ENCODE results near the gene CNBP.
"Not testable (repeated sequence)": the region's sequence is repeated elsewhere in the genome, so short reads cannot be mapped to it uniquely, and the experiment has no call there.

The CNBP gene

DNA sequence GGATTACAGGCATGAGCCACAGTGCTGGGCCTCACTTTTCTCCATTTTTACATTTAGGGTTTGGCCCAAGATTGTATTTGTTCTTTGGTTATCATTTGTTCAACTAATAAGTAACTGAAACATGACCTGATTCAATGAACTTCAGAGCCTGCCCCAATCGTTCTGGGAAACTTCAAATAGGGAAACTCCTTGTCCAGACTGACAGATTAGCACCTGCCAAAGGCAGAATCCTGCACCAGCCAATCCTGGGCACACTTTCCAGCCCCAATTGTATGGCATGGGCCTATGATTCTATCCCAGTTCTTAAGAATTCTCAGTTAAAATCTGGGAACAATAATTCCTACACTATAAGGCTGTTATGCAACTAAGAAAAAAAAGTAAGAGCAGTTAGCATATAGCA, 43.8 kb downstream of the CNBP start:
- H3K4me3 ChIP-seq (ENCODE audit: low read depth, low read length), result no peak overlapping the region
- TF ChIP-seq, protein P1, sequence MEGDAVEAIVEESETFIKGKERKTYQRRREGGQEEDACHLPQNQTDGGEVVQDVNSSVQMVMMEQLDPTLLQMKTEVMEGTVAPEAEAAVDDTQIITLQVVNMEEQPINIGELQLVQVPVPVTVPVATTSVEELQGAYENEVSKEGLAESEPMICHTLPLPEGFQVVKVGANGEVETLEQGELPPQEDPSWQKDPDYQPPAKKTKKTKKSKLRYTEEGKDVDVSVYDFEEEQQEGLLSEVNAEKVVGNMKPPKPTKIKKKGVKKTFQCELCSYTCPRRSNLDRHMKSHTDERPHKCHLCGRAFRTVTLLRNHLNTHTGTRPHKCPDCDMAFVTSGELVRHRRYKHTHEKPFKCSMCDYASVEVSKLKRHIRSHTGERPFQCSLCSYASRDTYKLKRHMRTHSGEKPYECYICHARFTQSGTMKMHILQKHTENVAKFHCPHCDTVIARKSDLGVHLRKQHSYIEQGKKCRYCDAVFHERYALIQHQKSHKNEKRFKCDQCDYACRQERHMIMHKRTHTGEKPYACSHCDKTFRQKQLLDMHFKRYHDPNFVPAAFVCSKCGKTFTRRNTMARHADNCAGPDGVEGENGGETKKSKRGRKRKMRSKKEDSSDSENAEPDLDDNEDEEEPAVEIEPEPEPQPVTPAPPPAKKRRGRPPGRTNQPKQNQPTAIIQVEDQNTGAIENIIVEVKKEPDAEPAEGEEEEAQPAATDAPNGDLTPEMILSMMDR (IDR thresholded peaks at IDR 0.05; ENCODE audit: low read depth, low read length), result no peak

GRCh38 chr3:129136275-129136674, 47.4 kb downstream of the CNBP start:
- not testable (repeated sequence) for H3K4me3 ChIP-seq (ENCODE audit: low read depth, low read length)

GRCh38 chr3:129132097-129132866, 51.4 kb downstream of the CNBP start:
- H3K4me3 ChIP-seq (ENCODE audit: low read depth, low read length), result no peak overlapping the region
- TF ChIP-seq, protein P1 (IDR thresholded peaks at IDR 0.05; ENCODE audit: low read depth, low read length), result no peak

DNA sequence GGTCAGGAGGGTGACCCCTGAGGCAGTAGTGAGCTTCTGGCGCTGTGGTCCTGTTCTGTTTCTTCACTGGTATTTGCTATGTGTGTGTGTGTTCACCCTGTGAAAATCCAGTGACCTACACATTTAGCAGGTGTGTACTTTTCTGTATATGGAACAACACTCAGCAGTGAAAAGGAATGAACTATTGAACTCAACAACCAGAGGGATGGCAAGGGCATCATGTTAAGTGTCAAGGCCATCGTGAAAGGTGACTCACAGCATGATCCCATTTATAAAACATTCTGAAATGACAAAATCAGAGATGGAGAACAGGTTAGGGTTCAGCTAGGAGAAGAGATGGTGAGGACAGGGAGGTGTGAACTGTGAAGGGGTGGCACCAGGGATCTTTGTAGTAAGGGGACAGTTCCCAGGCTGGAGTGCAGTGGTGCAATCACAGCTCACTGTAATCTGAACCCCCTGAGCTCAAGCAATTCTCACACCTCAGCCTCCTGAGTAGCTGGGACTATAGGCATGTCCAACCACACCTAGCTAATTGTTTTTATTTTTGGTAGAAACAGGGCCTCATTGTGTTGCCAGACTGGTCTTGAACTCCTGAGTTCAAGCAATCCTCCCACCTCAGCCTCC, 52.1 kb downstream of the CNBP start:
- TF ChIP-seq, protein P1 (IDR thresholded peaks at IDR 0.05; ENCODE audit: low read depth, low read length), result no peak
- no peak overlapping the region for H3K4me3 ChIP-seq (ENCODE audit: low read depth, low read length)

DNA sequence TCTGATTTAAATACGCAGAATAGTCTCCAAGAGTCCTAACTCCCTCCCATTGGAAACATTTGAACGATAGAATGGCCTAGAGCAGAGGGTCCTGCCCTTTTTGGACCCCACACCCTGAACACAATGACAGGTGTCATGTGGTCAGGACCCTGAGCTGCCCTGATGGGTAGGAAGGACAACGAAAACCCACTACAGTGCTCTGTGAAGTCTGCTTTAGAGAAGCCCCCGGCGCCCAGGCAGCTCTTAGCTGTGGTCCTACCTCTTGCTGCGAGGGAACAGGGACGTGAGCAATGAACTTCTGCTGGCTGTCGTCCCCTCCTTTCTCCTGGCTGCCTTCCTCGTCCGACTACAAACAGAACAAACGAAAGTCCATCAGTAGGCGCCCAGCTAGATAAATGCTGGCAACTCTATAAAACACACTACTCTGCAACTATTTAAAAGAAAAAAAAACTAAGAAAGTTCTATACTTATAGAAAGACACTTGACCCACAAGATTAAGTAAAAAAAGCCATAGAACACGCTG, 53.3 kb downstream of the CNBP start:
- TF ChIP-seq, protein P1 (IDR thresholded peaks at IDR 0.05; ENCODE audit: low read depth, low read length), result no peak
- H3K4me3 ChIP-seq (ENCODE audit: low read depth, low read length), result no peak overlapping the region

DNA sequence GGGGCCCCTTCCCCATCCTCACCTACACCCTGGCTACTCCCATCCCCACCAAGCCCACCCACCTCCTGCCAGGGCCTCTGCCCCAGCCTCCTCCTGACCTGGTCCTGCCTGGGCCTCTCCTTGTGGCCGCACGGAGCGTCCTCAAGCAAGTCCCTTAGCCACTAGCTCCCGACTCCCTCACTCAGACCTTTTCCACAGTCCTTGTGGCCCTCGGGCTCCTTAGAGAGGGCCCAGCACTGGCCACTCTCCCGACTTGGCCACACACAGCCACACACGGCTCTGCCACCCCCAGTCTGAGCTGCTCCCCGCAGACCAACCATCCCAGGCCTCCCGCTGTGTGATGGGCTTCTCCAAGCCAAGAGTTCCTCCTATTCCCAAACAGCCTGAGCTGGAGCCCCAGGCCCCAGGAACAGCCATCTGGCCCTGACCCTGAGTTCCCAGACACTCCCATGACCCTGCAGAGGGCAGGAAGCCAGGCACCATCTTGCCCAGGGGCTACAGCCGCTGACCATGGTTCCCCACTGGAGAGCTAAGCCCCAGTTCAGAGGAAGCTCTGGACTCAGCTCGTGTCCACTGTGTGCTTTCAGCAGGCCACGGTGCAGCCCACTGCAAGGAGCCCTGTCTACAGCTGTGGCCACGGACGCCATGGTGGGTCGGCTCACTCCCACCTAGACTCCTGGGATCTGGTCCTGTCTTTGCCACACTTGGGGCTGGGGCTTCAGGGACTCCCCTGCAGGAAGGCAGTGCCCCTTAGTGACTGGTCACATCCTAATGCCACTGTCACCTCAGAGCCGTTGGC, 55.1 kb downstream of the CNBP start:
- no peak overlapping the region for H3K4me3 ChIP-seq (ENCODE audit: low read depth, low read length)
- TF ChIP-seq, protein P1 (IDR thresholded peaks at IDR 0.05; ENCODE audit: low read depth, low read length), result no peak

- H3K4me3 ChIP-seq (ENCODE audit: low read depth, low read length), result no peak overlapping the region
- TF ChIP-seq, protein P1 (IDR thresholded peaks at IDR 0.05; ENCODE audit: low read depth, low read length), result no peak
Observed at GRCh38 chr3:129126726-129127280, 56.9 kb downstream of the CNBP start.
